GM21528 (cell line): ENCODE measurements around the gene TTC19.
A peak's percentile ranks its signal among the peaks of the same experiment; 100 is the strongest.
"Not testable (repeated sequence)": the region's sequence is repeated elsewhere in the genome, so short reads cannot be mapped to it uniquely, and the experiment has no call there.

ENCODE experiments used
- ATAC-seq: cut with Tn5 transposase; IDR thresholded peaks from one replicate; pipeline ENCODE4 v1.9.1; 2021; ENCODE audit warnings: mild to moderate bottlenecking, moderate library complexity; ENCODE audit not compliant: unreplicated experiment, low FRiP score

The TTC19 gene

DNA sequence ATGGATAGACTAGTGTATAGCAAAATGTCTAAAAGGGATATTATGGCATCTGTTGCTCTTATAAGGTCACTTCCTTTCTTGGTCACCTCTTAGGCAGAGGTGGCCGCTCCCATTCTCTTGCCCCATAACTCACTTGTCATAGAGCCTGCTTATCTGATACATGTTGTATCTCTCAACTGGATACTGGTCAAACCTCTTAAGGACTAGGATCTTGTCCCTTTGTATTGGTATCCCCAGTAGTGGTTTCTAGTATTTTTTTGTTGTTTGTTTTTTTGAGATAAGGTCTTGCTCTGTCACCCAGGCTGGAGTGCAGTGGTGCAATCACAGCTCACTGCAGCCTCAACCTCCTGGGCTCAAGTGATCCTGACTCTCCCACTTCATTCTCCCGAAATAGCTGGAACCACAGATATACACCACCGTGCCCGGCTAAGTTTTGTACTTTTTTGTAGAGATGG lies 27.1 kb upstream of the TTC19 start:
- ATAC-seq, result no peak

GRCh38 chr17:15973016-15973415 lies 26.6 kb upstream of the TTC19 start:
- ATAC-seq, result no peak

DNA sequence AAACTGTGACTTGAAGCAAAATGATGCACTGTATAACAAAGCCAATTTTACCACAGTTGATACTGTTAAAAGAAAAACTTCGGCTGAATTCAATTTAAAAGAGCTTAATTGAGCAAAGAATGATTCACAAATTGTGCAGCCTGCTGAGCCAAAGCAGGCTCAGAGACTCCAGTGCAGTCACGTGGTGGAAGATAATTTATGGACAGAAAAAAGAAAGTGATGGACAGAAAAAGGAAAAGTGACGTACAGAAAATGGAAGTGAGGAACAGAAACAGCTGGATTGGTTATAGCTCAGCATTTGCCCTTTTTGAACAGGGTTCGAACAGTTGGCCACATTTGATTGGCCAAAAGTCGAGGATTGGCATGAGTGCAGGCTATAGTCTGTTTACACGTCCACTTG lies 25.8 kb upstream of the TTC19 start:
- ATAC-seq, result no peak

DNA sequence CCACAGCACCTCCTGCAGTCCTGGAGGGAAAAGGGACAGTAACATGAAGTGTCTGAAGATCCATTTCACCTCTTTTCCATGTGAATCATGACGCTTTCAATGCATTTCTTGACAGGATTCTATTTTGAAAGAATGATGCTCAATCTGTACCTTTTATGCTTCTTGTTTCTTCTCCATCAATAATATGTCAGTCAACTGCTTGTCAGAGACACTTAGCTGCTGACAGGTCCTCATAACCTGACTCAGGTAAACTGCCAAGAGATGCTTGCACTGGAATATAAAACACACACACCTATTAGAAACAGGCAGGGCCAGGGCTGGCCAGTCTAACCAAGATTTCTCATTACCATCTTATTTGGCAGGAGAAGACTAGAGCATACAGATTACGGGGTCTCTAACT lies 21.7 kb upstream of the TTC19 start:
- ATAC-seq, result no peak

DNA sequence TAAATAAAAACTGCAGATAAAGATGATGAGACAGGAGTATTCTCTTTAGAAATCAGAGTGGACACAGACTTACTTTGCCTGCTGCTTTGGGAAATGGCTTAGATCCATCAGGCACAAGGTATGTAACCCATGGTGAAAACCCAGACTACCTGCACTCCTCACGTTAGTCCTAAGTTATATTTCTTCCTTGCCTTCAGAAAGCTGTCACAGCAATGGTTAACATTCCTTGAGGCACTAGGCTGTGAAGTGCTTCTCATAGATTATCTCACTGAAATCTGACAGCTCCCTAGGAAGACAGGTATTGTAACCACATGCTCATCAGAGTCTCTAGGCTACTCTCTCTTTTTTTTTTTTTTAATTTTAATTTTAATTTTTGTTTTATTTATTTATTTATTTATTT lies 21.0 kb upstream of the TTC19 start:
- ATAC-seq, result no peak

DNA sequence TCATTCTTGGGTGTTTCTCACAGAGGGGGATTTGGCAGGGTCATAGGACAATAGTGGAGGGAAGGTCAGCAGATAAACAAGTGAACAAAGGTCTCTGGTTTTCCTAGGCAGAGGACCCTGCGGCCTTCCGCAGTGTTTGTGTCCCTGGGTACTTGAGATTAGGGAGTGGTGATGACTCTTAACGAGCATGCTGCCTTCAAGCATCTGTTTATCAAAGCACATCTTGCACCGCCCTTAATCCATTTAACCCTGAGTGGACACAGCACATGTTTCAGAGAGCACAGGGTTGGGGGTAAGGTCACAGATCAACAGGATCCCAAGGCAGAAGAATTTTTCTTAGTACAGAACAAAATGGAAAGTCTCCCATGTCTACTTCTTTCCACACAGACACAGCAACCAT lies 20.6 kb upstream of the TTC19 start:
- not testable (repeated sequence) for ATAC-seq

- ATAC-seq, result peak; percentile 76
Observed at GRCh38 chr17:15981208-15981607, 18.4 kb upstream of the TTC19 start.

GRCh38 chr17:15981646-15982580 lies 17.7 kb upstream of the TTC19 start:
- no peak for ATAC-seq

DNA sequence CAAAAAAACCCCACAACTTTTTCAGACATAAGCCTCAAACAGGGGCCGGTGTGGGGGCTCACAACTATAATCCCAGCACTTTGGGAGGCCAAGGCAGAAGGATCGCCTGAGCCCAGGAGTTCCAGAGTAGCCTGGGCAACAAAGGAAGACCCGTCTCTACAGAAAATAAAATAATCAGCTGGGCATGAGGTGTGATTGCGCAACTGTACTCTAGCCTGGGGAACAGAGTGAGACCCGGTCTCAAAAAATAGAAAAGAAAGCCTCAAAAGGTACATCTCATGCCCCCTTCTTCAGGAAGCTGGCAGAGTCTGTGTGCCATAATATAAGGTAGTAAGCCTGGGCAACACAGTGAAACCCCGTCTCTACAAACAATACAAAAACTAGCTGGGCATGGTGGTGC lies 3.3 kb upstream of the TTC19 start:
- ATAC-seq, result no peak

- no peak for ATAC-seq
Observed at GRCh38 chr17:15998031-15998562, 1.5 kb upstream of the TTC19 start.

DNA sequence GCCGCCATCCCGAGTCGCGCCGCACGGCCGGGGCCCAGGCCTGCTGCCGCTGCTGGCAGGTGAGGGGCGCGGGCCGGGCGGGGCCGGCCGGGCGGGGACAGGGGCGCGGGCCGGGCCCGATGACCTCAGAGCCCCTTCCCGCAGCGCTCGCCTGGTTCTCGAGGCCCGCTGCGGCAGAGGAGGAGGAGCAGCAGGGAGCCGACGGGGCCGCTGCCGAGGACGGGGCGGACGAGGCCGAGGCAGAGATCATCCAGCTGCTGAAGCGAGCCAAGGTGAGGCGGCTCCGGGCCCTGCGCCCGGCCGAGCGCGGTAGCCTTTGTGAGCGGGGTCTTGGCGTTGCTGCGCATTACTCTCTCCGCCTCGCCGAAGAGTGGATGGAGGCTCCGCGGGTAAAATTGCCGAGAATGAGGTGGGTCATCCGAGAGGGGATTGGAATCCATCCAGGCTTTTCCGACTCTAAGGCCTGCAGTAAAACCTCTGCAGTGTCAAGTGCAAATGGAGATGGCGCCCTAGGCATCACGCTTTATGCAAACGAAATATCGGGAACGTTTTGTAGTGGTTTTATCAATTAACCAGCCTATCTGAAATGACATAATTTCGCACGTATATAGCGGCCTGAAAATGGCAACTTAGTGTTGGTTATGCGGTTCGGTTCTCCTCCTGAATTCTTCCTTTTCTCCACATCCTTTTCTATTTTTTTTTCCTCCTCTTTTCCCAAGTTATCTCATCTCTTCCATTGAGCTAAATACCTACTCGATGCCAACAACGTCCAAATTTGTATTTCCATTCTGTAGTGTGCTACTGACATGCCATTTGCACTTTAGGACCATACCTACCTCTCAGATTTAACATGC lies 577 bp downstream of the TTC19 start:
- peak; percentile 48 for ATAC-seq

- no peak for ATAC-seq
Observed at GRCh38 chr17:16001226-16001897, 1.7 kb downstream of the TTC19 start.

DNA sequence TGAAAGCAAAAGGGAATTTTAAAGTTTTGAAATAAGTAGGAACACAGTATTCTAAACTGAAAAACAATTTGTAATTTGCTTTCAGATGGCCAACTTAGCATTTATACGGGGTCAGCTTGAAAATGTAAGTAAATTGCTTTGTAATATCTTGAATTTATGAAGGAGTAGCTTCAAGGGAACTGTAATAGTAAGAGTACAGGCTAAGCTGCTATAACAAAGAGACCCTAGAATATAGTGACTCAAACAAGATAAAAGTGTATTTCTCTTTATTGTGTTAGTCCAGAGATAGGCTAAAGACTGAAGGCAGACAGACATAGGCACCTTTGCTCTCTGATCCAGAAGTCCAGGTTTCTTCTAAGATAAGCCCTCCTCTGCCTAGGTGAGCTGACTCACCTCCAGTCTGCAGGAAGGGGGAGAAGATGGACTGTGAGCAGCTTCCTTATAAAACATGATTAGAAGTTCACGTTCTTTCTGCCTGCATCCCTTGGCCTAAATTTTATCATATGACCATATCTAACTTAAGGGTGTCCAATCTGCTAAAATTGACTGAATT lies 3.2 kb downstream of the TTC19 start:
- no peak for ATAC-seq

DNA sequence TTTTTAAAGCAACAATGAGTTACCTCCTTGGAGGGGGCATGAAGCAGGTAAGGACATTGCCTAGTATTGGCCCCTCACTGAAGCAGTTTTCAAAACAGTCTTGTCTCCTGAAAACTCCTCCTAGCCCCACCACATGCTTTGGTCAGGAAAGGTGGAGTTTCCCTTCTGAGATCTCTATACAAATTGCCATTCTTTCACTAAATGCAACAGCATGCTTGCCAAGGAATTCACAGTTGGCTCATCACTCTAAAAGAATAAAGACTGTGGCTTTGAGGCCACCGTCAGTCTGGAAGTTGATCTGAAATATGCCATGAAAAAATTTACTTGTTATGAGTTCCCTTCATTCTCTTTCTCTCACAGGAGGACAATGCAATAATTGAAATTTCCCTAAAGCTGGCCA lies 4.2 kb downstream of the TTC19 start:
- ATAC-seq, result no peak

DNA sequence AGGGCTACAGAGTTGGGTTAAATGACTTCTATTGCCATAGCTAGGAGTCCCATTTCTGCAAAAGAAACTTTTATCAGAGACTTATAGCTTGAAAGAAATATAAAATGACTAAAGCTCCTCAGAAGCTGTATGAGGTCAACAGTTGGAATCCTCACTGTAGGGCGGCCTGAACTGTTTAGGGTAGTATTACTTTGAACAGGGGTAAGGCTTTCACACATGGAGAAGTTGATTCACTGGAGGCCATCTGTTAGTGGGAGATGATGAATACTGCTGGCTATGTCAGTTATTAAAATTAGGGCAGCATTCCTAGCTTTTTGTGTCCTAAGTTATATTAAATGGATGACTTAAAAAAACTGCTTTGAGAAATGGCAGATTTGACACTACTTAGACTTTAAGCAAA lies 6.0 kb downstream of the TTC19 start:
- no peak for ATAC-seq

DNA sequence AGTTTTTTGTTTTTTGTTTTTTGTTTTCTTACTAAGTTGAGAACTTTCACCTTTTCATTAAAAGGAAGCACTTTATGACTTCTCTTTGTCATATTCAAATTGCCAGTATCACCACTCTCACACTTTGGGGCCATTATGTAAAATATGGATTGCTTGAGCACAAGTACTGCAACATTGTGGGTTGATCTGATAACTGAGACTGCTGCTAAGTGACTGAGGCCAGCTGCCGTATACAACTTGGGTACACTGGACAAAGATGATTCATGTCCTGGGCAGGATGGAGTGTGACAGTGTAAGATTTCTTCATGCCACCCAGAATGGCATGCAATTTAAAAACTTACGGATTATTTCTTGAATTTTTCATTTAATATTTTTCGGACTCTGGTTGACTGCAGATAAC lies 7.8 kb downstream of the TTC19 start:
- no peak for ATAC-seq

DNA sequence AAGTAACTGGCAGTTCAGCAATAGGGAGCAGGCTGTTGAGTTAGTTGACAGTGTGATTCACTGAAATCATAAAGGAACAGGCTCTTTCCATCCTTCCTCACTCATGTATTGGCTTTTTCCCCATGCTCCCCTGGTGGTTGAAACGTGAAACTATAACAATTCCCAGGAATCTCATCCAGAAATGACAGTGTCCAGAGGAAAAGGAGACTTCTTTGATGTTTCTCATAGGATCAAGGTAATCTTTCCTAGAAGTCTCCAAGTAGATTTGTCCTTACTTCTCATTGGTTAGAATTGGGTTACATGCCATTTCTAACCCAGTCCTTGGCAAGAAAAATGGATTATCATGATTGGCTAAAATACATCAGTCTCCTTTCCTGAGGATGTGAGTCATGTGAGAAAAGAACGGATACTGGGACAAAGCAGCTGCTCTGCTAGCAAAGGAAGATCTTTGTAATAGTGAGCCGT lies 14.4 kb downstream of the TTC19 start:
- no peak for ATAC-seq

GRCh38 chr17:16019347-16019746 lies 19.7 kb downstream of the TTC19 start:
- no peak for ATAC-seq

- ATAC-seq, result no peak
Observed at GRCh38 chr17:16023881-16024280, 24.3 kb downstream of the TTC19 start.

DNA sequence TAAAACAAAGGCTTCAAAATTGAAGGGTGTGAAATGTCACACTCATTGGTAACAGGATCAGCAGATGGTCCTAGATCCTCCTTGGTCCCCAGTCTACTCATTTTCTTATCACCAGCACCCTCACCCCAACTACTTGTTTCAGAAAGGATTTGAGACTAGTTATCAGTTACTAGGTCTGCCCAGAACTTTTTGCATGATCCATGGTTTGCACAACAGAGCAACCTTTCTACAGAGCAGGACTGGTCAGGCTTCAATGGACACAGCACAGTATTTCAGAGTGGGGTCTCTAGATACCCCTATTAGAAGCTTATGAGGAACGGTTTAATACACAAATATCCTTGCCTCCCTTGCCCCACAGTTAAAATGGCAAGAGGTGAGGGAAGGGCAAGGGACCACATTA lies 25.6 kb downstream of the TTC19 start:
- ATAC-seq, result no peak
